Astrocyte of the cerebellum (primary cell): ENCODE measurements around the gene GRHL1.
"Not testable (repeated sequence)": the region's sequence is repeated elsewhere in the genome, so short reads cannot be mapped to it uniquely, and the experiment has no call there.

Experiments used
- DNase-seq: peaks from one replicate; pipeline ENCODE4 v3.0.0-alpha.2; 2011; ENCODE audit warnings: low read depth
- H3K4me3 ChIP-seq: 2 replicates; pipeline ENCODE4 v1.5.1; 2011; ENCODE audit warnings: mild to moderate bottlenecking, low read depth, low read length, moderate library complexity
- in situ Hi-C: cut with HindIII; loops from 2 replicates; pipeline ENCODE4 v1.10.0; 2017; ENCODE audit warnings: low sequenced_read_pairs
- TF ChIP-seq, protein P1 (sequence below): IDR thresholded peaks from 2 replicates; pipeline ENCODE4 v1.5.1; 2012; ENCODE audit warnings: low read length, low read depth, moderate library complexity, mild to moderate bottlenecking; ENCODE audit errors: missing control alignments

The GRHL1 gene

DNA sequence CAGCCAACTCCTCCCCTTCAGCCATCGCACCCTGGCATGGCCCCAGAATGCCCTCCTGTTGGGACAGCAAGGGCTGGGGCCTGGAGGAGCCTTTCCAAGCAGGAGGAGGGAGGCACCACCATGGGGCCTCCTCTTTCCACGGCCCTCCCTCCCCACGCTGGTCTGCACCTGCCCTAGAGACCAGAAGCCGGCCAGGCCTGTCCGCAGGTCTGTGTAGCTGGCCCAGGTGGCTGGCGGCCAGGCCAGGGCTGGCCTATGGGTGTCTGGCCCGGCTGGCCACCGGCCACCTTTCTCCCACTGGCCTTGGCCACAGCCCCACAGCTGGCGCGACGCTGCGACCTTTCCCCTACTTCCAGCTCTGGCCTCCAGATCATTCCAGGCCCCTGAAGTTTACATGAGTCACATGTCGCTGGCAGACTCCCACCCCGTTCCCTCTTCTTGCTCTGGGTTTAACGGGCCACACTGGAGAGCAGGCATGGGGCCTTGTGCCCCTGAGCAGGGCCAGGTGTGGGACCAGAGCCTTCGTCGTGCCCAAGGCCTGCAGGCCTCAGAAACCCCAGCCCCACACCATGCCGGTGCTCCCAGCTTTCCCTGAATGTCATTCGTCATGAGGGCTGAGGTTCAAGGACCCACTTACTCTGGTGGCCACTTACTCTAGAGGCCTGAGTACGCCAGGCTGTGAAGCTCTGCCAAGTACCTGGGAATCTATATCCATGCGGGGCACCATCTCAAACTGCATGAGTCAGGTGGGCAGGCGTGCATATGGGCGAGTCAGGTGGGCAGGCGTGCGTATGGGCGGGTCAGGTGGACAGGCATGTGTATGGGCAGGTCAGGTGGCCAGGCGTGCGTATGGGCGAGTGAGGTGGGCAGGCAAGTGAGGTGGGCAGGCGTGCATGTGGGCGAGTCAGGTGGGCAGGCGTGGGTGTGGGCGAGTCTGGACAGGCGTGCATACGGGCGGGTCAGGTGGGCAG, 58.6 kb downstream of the GRHL1 start:
- in situ Hi-C loops = no loop called here
- TF ChIP-seq, protein P1, sequence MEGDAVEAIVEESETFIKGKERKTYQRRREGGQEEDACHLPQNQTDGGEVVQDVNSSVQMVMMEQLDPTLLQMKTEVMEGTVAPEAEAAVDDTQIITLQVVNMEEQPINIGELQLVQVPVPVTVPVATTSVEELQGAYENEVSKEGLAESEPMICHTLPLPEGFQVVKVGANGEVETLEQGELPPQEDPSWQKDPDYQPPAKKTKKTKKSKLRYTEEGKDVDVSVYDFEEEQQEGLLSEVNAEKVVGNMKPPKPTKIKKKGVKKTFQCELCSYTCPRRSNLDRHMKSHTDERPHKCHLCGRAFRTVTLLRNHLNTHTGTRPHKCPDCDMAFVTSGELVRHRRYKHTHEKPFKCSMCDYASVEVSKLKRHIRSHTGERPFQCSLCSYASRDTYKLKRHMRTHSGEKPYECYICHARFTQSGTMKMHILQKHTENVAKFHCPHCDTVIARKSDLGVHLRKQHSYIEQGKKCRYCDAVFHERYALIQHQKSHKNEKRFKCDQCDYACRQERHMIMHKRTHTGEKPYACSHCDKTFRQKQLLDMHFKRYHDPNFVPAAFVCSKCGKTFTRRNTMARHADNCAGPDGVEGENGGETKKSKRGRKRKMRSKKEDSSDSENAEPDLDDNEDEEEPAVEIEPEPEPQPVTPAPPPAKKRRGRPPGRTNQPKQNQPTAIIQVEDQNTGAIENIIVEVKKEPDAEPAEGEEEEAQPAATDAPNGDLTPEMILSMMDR = no peak
- peak; percentile 11 for DNase-seq
- no peak overlapping the region for H3K4me3 ChIP-seq

DNA sequence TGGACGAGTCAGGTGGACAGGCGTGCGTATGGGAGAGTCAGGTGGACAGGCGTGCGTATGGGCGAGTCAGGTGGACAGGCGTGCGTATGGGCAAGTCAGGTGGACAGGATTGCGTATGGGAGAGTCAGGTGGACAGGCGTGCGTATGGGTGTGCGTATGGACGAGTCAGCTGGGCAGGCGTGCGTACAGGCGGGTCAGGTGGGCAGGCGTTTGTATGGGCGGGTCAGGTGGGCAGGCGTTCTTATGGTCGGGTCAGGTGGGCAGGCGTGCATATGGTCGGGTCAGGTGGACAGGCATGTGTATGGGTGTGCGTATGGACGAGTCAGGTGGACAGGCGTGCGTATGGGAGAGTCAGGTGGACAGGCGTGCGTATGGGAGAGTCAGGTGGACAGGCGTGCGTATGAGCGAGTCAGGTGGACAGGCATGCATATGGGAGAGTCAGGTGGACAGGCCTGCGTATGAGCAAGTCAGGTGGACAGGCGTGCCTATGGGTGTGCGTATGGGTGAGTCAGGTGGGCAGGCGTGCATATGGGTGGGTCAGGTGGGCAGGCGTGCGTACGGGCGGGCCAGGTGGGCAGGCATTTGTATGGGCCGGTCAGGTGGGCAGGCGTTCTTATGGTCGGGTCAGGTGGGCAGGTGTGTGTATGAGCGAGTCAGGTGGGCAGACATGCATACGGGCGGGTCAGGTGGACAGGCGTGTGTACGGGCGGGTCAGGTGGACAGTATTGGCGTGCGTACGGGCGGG, 59.5 kb downstream of the GRHL1 start:
- DNase-seq, in situ Hi-C loops, H3K4me3 ChIP-seq: not testable (repeated sequence)

DNA sequence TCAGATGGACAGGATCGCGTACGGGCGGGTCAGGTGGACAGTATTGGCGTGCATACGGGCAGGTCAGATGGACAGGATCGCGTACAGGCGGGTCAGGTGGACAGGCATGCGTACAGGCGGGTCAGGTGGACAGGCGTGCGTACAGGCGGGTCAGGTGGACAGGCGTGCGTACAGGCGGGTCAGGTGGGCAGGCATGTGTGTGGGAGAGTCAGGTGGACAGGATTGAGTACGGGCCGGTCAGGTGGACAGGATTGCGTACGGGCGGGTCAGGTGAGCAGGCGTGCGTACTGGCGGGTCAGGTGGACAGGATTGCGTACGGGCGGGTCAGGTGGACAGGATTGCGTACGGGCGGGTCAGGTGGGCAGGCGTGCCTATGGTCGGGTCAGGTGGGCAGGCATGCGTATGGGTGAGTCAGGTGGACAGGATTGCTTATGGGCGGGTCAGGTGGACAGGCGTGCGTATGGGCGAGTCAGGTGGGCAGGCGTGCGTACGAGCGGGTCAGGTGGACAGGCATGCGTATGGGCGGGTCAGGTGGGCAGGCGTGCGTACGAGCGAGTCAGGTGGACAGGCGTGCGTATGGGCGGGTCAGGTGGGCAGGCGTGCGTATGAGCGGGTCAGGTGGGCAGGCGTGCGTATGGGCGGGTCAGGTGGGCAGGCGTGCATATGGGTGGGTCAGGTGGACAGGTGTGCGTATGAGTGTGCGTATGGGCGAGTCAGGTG, 60.3 kb downstream of the GRHL1 start:
- H3K4me3 ChIP-seq, in situ Hi-C loops, DNase-seq: not testable (repeated sequence)

DNA sequence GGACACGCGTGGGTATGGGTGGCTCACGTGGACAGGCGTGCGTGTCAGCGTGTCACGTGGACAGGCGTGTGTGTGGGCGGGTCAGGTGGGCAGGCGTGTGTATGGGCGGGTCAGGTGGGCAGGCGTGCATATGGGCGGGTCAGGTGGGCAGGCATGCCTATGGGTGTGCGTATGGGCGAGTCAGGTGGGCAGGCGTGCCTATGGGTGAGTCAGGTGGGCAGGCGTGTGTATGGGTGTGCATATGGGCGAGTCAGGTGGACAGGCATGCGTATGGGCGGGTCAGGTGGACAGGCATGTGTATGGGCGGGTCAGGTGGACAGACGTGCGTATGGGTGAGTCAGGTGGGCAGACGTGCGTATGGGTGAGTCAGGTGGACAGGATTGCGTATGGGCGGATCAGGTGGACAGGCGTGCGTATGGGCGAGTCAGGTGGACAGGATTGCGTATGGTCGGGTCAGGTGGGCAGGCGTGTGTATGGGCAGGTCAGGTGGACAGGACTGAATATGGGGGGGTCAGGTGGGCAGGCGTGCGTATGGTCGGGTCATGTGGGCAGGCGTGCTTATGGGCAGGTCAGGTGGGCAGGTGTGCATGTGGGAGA, 61.0 kb downstream of the GRHL1 start:
- H3K4me3 ChIP-seq, in situ Hi-C loops, DNase-seq: not testable (repeated sequence)

DNA sequence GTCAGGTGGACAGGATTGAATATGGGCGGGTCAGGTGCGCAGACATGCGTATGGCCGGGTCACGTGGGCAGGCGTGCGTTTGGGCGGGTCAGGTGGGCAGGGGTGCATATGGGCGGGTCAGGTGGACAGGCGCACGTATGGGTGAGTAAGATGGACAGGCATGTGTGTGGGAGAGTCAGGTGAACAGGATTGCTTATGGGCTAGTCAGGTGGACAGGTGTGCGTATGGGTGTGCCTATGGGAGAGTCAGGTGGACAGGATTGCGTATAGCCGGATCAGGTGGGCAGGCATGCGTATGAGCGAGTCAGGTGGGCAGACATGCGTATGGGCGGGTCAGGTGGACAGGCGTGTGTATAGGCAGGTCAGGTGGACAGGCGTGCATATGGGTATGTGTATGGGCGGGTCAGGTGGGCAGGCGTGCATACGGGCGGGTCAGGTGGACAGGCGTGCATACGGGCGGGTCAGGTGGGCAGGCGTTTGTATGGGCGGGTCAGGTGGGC, 61.5 kb downstream of the GRHL1 start:
- TF ChIP-seq, protein P1 = no peak
- H3K4me3 ChIP-seq = no peak overlapping the region
- DNase-seq = no peak
- in situ Hi-C loops = no loop called here

DNA sequence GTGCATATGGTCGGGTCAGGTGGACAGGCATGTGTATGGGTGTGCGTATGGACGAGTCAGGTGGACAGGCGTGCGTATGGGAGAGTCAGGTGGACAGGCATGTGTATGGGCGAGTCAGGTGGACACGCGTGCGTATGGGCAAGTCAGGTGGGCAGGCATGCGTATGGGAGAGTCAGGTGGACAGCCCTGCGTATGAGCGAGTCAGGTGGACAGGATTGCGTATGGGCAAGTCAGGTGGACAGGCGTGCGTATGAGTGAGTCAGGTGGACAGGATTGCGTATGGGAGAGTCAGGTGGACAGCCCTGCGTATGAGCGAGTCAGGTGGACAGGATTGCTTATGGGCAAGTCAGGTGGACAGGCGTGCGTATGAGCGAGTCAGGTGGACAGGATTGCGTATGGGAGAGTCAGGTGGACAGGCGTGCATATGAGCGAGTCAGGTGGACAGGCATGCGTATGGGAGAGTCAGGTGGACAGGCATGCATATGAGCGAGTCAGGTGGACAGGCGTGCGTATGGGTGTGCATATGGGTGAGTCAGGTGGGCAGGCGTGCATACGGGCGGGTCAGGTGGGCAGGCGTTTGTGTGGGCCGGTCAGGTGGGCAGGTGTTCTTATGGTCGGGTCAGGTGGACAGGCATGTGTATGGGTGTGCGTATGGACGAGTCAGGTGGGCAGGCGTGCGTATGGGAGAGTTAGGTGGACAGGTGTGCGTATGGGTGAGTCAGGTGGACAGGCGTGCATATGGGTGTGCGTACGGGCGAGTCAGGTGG, 62.3 kb downstream of the GRHL1 start:
- in situ Hi-C loops, H3K4me3 ChIP-seq, DNase-seq: not testable (repeated sequence)

DNA sequence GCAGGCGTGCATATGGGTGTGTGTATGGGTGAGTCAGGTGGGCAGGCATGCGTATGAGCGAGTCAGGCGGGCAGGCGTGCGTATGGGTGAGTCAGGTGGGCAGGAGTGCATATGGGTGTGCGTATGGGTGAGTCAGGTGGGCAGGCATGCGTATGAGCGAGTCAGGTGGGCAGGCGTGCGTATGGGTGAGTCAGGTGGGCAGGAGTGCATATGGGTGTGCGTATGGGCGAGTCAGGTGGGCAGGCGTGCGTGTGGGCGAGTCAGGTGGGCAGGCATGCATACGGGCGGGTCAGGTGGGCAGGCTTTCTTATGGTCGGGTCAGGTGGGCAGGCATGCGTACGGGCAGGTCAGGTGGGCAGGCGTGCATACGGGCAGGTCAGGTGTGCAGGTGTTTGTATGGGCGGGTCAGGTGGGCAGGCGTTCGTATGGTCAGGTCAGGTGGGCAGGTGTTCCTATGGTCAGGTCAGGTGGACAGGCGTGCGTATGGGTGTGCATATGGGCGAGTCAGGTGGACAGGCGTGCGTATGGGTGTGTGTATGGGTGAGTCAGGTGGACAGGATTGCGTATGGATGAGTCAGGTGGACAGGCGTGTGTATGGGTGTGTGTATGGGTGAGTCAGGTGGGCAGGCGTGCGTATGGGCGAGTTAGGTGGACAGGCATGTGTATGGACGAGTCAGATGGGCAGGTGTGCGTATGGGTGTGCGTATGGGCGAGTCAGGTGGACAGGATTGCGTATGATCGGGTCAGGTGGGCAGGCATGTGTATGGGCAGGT, 63.1 kb downstream of the GRHL1 start:
- in situ Hi-C loops = no loop called here
- H3K4me3 ChIP-seq = no peak overlapping the region
- TF ChIP-seq, protein P1 = no peak
- no peak for DNase-seq

DNA sequence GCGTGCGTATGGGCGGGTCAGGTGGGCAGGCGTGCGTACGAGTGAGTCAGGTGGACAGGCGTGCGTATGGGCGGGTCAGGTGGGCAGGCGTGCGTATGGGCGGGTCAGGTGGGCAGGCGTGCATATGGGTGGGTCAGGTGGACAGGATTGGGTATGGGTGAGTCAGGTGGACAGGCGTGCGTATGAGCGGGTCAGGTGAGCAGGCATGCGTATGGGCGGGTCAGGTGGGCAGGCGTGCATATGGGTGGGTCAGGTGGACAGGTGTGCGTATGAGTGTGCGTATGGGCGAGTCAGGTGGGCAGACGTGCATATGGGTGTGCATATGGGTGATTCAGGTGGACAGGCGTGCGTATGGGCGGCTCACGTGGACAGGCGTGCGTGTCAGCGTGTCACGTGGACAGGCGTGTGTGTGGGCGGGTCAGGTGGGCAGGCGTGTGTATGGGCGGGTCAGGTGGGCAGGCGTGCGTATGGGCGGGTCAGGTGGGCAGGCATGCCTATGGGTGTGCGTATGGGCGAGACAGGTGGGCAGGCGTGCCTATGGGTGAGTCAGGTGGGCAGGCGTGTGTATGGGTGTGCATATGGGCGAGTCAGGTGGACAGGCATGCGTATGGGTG, 64.0 kb downstream of the GRHL1 start:
- in situ Hi-C loops, DNase-seq, H3K4me3 ChIP-seq: not testable (repeated sequence)
